Lung (tissue), 12 donors: ENCODE data around the gene EID2. TPM values are rescaled to one million over a fixed set of nuclear protein-coding genes. Genes with fewer than 3 reads are reported as not detected.

Experiments used
- ATAC-seq: fragments of 200-7000 bp; cut with Tn5 transposase; one replicate; pipeline ENCODE4 v1.9.1; 2020; ENCODE audit warnings: moderate number of reproducible peaks; ENCODE audit not compliant: insufficient read depth, low FRiP score
- DNase-seq, 3 donors: peaks; one replicate each; pipeline ENCODE4 v3.0.0-alpha.2; 2013 to 2017
- H3K27ac ChIP-seq, 2 donors: one replicate each; pipeline ENCODE4 v1.5.1; 2013; ENCODE audit warnings: mild to moderate bottlenecking in 2 of 2, moderate library complexity in 2 of 2, control low read depth in 1 of 2, inconsistent platforms in 1 of 2, low read depth in 1 of 2, low read length in 1 of 2
- H3K27me3 ChIP-seq, 3 donors: one replicate each; pipeline ENCODE4 v1.5.1; 2013; ENCODE audit warnings: low read length in 2 of 3; ENCODE audit not compliant: control insufficient read depth in 3 of 3, insufficient read depth in 3 of 3
- H3K36me3 ChIP-seq, 4 donors: one replicate each; pipeline ENCODE4 v1.5.1; 2013; ENCODE audit warnings: low read length in 4 of 4, mild to moderate bottlenecking in 1 of 4, moderate library complexity in 1 of 4; ENCODE audit not compliant: control insufficient read depth in 4 of 4, insufficient read depth in 4 of 4
- H3K4me1 ChIP-seq, 5 donors: one replicate each; pipeline ENCODE4 v1.5.1; 2013; ENCODE audit warnings: low read length in 5 of 5, mild to moderate bottlenecking in 2 of 5, moderate library complexity in 1 of 5; ENCODE audit not compliant: control insufficient read depth in 5 of 5, insufficient read depth in 5 of 5
- H3K4me3 ChIP-seq: one replicate; pipeline ENCODE4 v1.5.1; 2013; ENCODE audit warnings: mild to moderate bottlenecking, control low read depth, moderate library complexity
- H3K9ac ChIP-seq, 2 donors: one replicate each; pipeline ENCODE4 v1.5.1; 2013; ENCODE audit warnings: low read length in 2 of 2, control low read depth in 1 of 2; ENCODE audit not compliant: insufficient read depth in 1 of 2
- H3K9me3 ChIP-seq, 4 donors: one replicate each; pipeline ENCODE4 v1.5.1; 2013; ENCODE audit warnings: low read length in 3 of 4, mild to moderate bottlenecking in 1 of 4, moderate library complexity in 1 of 4; ENCODE audit not compliant: control insufficient read depth in 4 of 4, insufficient read depth in 3 of 4
- WGBS, 2 donors: extraction: QIAGEN DNeasy Blood & Tissue Kit; methylation state at CpG; one replicate each; pipeline ENCODE4 v1.1.7; 2013; 5-methylcytosine and 5-hydroxymethylcytosine counted together
- polyA plus RNA-seq, 2 donors: library from polyadenylated mRNA; stranded (reverse); fragments of 200-250 nt; gene quantifications; one replicate each; pipeline ENCODE4 v1.2.1, GENCODE V29; 2013
- total RNA-seq, 2 donors: library from RNA; depleted of rRNA in 1 of 2; stranded (reverse); fragments of >200 nt in 1 of 2; gene quantifications; one replicate each; pipeline ENCODE4 v1.2.1, GENCODE V29; 2014 to 2021
- TF ChIP-seq, protein P1 (sequence below): IDR thresholded peaks from 2 replicates; pipeline ENCODE4 v1.5.1; 2012; ENCODE audit warnings: mild to moderate bottlenecking; ENCODE audit errors: control extremely low read depth, extremely low read depth
- donor health status: control.
- donor health status: control.
- donor health status: Bipolar disorder and iron deficiency.
- donor health status: healthy.
- donor health status: DM: yes; HTN: yes; CAD: no.

EID2 gene
- total and polyA plus RNA-seq, 4 donors: 10.4 to 20.2 (median 12.4) TPM

DNA sequence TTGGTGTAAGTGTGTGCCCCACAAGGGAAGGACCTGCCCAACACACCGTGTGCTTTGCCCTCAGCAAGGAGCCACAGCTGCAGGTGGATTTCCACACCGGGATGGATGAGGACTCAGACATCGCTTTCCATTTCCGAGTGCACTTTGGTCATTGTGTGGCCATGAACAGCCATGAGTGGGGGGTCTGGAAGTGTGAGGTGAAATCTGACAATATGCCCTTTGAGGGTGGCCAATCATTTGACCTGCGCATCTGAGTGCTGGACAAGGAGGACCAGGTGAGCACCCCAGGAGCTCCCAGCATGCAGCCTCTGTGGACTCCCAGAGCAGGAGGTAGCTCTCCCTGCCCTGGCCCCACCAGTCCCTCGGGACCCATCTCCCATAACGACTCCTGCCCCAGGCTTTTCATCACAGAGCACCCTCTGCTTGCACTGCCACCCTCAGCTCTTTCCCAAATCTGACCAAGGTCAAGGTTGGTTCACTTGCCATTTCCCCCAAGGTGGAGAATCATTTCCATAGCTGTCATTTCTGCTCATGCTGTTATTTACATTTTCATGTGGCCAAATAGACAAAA, 13.2 kb upstream of the EID2 start:
- H3K27ac ChIP-seq: no peak overlapping the region
- WGBS, 2 donors: 61 to 75% methylated on average over 7 of the region's 7 CpGs
- TF ChIP-seq, protein P1, sequence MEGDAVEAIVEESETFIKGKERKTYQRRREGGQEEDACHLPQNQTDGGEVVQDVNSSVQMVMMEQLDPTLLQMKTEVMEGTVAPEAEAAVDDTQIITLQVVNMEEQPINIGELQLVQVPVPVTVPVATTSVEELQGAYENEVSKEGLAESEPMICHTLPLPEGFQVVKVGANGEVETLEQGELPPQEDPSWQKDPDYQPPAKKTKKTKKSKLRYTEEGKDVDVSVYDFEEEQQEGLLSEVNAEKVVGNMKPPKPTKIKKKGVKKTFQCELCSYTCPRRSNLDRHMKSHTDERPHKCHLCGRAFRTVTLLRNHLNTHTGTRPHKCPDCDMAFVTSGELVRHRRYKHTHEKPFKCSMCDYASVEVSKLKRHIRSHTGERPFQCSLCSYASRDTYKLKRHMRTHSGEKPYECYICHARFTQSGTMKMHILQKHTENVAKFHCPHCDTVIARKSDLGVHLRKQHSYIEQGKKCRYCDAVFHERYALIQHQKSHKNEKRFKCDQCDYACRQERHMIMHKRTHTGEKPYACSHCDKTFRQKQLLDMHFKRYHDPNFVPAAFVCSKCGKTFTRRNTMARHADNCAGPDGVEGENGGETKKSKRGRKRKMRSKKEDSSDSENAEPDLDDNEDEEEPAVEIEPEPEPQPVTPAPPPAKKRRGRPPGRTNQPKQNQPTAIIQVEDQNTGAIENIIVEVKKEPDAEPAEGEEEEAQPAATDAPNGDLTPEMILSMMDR: no peak

DNA sequence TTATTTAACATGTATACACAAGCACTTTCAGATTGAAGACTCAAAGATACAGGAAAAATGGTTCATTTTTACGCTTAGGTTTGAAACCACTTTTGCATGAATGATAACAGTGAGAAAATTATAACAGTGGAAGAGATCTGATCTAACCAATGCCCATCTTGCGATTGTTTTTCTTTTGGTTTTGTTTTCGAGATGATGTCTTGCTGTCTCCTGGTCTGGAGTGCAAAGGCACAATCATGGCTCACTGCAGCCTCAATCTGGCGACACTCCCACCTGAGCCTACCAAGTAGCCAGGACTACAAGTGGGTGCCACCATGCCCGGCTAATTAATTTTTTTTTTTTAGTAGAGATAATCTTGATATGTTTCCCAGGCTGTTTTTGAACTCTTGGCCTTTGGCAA, 10.2 kb upstream of the EID2 start:
- H3K4me3 ChIP-seq: no peak overlapping the region
- no peak overlapping the region for H3K9ac ChIP-seq
- H3K27ac ChIP-seq: no peak overlapping the region
- no peaks in the 10 kb centered on the region for H3K4me1 ChIP-seq
- no peaks in the 10 kb centered on the region for H3K36me3 ChIP-seq
- TF ChIP-seq, protein P1: no peak
- H3K27me3 ChIP-seq: peaks cover 0 to 14% (median 0%) of the 10 kb centered on the region in 3 donors
- 86 to 92% methylated on average over 5 of the region's 5 CpGs for WGBS, 2 donors
- ATAC-seq (no peak), DNase-seq (no peak)
- no peaks in the 10 kb centered on the region for H3K9me3 ChIP-seq

More for the DNA sequence above, 13.2 kb upstream of the EID2 start:
- Histone ChIP-seq H3K9ac (no peak overlapping the region), H3K27me3 (peaks cover 0 to 11% (median 0%) of the 10 kb centered on the region in 3 donors), H3K36me3 (no peaks in the 10 kb centered on the region), H3K4me1 (no peaks in the 10 kb centered on the region), H3K9me3 (no peaks in the 10 kb centered on the region), H3K4me3 (no peak overlapping the region)
- no peak for DNase-seq
- ATAC-seq: no peak

DNA sequence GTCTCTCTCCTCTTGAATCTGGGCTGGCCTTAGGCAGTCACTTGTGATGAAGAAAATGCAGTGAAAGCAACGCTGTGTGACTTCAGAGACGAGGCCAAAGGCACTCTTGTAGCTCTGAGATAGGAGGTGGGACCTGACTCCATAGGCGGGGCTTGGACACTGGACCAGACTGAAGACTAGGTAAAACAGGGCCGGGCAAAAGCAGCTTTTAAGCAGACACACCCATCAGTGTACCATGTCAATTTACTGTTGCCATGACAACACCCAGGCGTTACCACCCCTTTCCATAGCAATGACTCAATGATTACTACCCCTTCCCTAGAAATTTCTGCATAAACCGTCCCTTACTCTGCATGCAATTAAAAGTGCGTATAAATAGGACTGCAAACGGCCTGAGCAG, 6.6 kb upstream of the EID2 start:
- ATAC-seq (no peak), DNase-seq (no peak)
- H3K27ac ChIP-seq: no peak overlapping the region
- TF ChIP-seq, protein P1: no peak
- H3K9me3 ChIP-seq: no peaks in the 10 kb centered on the region
- H3K9ac ChIP-seq: no peak overlapping the region
- peaks cover 0 to 5% (median 0%) of the 10 kb centered on the region in 5 donors for H3K4me1 ChIP-seq
- H3K27me3 ChIP-seq: peaks cover 0 to 3% (median 0%) of the 10 kb centered on the region in 3 donors
- no peaks in the 10 kb centered on the region for H3K36me3 ChIP-seq
- WGBS, 2 donors: 57 to 73% methylated on average over 8 of the region's 8 CpGs
- H3K4me3 ChIP-seq: no peak overlapping the region

DNA sequence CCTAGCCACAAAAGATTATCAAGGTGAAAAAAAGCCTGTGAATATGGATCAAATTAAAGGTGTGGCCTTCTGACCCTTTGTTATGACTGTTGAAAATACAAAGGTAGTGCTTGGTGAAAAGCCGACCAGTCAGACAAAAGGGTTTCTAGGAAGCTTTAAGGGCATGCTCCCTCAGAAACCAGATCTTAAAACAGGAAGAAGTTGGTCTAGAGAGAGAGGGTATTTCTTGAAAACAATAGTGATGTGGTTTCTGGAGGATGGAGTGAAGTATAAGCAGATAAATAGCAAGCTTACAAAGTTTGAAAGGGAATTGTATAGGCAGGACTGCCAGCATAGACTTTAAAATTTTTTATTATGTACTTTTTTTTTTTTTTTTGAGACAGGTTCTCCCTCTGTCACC, 5.0 kb upstream of the EID2 start:
- H3K4me1 ChIP-seq: peaks cover 0 to 5% (median 0%) of the 10 kb centered on the region in 5 donors
- H3K4me3 ChIP-seq: no peak overlapping the region
- no peak overlapping the region for H3K9ac ChIP-seq
- TF ChIP-seq, protein P1: no peak
- no peaks in the 10 kb centered on the region for H3K36me3 ChIP-seq
- no peak for DNase-seq
- no peak overlapping the region for H3K27ac ChIP-seq
- peaks cover 0 to 3% (median 0%) of the 10 kb centered on the region in 3 donors for H3K27me3 ChIP-seq
- H3K9me3 ChIP-seq: no peaks in the 10 kb centered on the region
- 27 to 47% methylated on average over 1 of the region's 1 CpG for WGBS, 2 donors
- ATAC-seq: no peak
